ENCODE results near the gene SLC12A8.

SLC12A8 gene

DNA sequence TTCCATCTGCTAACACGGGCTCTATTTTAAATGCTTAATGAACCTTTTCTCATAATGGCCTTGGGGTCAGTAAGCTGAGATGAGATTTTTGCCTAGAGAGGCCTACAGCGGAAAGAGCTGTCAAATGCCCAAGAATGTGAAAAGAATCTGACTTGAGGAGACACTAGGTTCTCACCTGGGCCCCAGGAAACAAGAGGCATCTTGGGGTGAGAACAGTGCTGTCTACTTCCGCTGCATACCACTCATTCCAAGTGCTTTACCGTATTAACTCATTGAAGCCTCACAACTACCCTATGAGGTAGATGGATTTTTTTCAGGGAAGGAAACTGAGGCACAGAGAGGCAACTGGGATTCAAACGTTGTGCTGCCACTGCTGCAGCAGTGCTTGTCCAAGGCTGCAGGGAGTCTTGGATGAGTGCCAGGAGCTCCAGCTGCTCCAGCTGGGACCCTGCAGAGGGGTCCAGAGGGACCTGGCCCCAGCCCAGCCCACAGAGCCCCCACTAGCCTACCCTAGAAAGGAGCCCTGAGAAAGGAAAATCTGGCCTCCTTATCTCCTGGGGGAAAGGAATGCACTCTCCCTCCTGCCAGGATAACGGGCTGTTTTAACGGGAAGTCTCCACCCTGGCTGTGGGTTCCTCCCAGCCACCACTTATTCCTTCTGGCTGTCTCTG, 68.4 kb downstream of the SLC12A8 start:
- peak overlapping the region; percentile 71 to 88 for H3K4ac ChIP-seq (ENCODE audit: low read depth in 1 of 2, low read length in 2 of 2)
- H3K14ac ChIP-seq (ENCODE audit: low read length in 2 of 2), result no peak overlapping the region
- H3K9ac ChIP-seq (ENCODE audit: low read length), result no peak overlapping the region
- 28% methylated on average over 5 of the region's 7 CpGs for WGBS
- H2BK15ac ChIP-seq (ENCODE audit: low read depth, poor library complexity, severe bottlenecking), result peak overlapping the region; percentile 73
- peaks cover 1% of the 10 kb centered on the region for H3K79me1 ChIP-seq (replicated peaks; ENCODE audit: low read length, poor library complexity, severe bottlenecking)
- no peak overlapping the region for H3K23ac ChIP-seq (ENCODE audit: low read length in 2 of 2)
- peak overlapping the region in 1 of 2 experiments; percentile 69 for H2BK12ac ChIP-seq (ENCODE audit: low read length in 2 of 2)
- peak overlapping the region; percentile 61 to 95 for H3K18ac ChIP-seq (ENCODE audit: low read depth in 1 of 2, low read length in 2 of 2)
- H3K27ac ChIP-seq (ENCODE audit: low read length, poor library complexity, severe bottlenecking), result peak overlapping the region; percentile 84
- H2BK120ac ChIP-seq (ENCODE audit: low read depth, low read length), result peak overlapping the region; percentile 83
- peak; percentile 38 for DNase-seq
- H3K9me3 ChIP-seq (ENCODE audit: control insufficient read depth, low read length), result no peaks in the 10 kb centered on the region
- no peaks in the 10 kb centered on the region for H3K36me3 ChIP-seq (ENCODE audit: control insufficient read depth in 1 of 2, insufficient read depth in 2 of 2, low read depth in 1 of 2, low read length in 2 of 2)
- no peaks in the 10 kb centered on the region for H3K27me3 ChIP-seq (ENCODE audit: control insufficient read depth in 1 of 2, insufficient read depth in 1 of 2, low read length in 2 of 2)
- no peak overlapping the region for H2AFZ ChIP-seq (ENCODE audit: low read depth, low read length)
- H3K4me2 ChIP-seq (ENCODE audit: low read length, poor library complexity, severe bottlenecking), result no peak overlapping the region
- no peak overlapping the region for H3K4me3 ChIP-seq (ENCODE audit: insufficient read depth in 1 of 2, low read depth in 1 of 2, low read length in 2 of 2)
- peaks cover 60% of the 10 kb centered on the region for H3K4me1 ChIP-seq (ENCODE audit: control insufficient read depth, insufficient read depth, low read depth, low read length)
- H2BK5ac ChIP-seq (ENCODE audit: low read depth, low read length, poor library complexity, severe bottlenecking), result peak overlapping the region; percentile 66
- peak overlapping the region; percentile 70 for H4K8ac ChIP-seq (ENCODE audit: low read length)
- H2AK5ac ChIP-seq (ENCODE audit: low read length, severe bottlenecking), result peak overlapping the region; percentile 69
- H4K91ac ChIP-seq (ENCODE audit: low read length), result peak overlapping the region; percentile 5

DNA sequence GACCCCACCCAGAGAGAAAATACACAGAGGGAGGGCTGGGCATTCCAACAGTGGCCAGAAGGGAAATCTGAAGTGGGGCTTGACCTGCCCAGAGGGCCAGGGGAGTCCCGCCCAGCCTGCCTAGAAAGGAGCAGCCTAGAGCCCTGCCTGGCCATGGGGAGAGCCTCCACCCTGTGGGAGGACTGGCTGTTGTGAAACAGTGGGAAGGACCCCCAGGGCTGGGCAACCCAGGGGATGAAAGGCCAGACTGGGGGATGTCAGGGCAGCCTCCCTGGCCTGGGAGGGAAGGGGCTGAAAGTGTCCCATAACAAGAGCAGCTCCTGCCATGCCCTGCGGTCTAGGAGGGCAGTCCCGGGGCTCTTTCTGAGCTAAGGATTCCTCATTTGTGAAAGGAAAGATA, 69.0 kb downstream of the SLC12A8 start:
- Histone ChIP-seq H3K4me3 (ENCODE audit: insufficient read depth in 1 of 2, low read depth in 1 of 2, low read length in 2 of 2) (no peak overlapping the region), H4K91ac (ENCODE audit: low read length) (peak overlapping the region; percentile 48), H3K9ac (ENCODE audit: low read length) (no peak overlapping the region), H3K14ac (ENCODE audit: low read length in 2 of 2) (peak overlapping the region in 1 of 2 experiments; percentile 31), H3K4me1 (ENCODE audit: control insufficient read depth, insufficient read depth, low read depth, low read length) (peaks cover 54% of the 10 kb centered on the region), H4K8ac (ENCODE audit: low read length) (peak overlapping the region; percentile 1), H2BK12ac (ENCODE audit: low read length in 2 of 2) (peak overlapping the region; percentile 15 to 93), H3K9me3 (ENCODE audit: control insufficient read depth, low read length) (no peaks in the 10 kb centered on the region), H3K36me3 (ENCODE audit: control insufficient read depth in 1 of 2, insufficient read depth in 2 of 2, low read depth in 1 of 2, low read length in 2 of 2) (no peaks in the 10 kb centered on the region), H2BK5ac (ENCODE audit: low read depth, low read length, poor library complexity, severe bottlenecking) (no peak overlapping the region), H3K18ac (ENCODE audit: low read depth in 1 of 2, low read length in 2 of 2) (peak overlapping the region; percentile 75 to 95), H2AK5ac (ENCODE audit: low read length, severe bottlenecking) (peak overlapping the region; percentile 10), H2AFZ (ENCODE audit: low read depth, low read length) (no peak overlapping the region), H3K4me2 (ENCODE audit: low read length, poor library complexity, severe bottlenecking) (no peak overlapping the region), H3K23ac (ENCODE audit: low read length in 2 of 2) (no peak overlapping the region), H2BK120ac (ENCODE audit: low read depth, low read length) (peak overlapping the region; percentile 11), H3K79me1 (replicated peaks; ENCODE audit: low read length, poor library complexity, severe bottlenecking) (peaks cover 1% of the 10 kb centered on the region), H3K27me3 (ENCODE audit: control insufficient read depth in 1 of 2, insufficient read depth in 1 of 2, low read length in 2 of 2) (no peaks in the 10 kb centered on the region), H2BK15ac (ENCODE audit: low read depth, poor library complexity, severe bottlenecking) (peak overlapping the region; percentile 31), H3K27ac (ENCODE audit: low read length, poor library complexity, severe bottlenecking) (peak overlapping the region; percentile 84), H3K4ac (ENCODE audit: low read depth in 1 of 2, low read length in 2 of 2) (peak overlapping the region in 1 of 2 experiments; percentile 45)
- WGBS, result 85% methylated on average over 3 of the region's 3 CpGs
- no peak for DNase-seq

DNA sequence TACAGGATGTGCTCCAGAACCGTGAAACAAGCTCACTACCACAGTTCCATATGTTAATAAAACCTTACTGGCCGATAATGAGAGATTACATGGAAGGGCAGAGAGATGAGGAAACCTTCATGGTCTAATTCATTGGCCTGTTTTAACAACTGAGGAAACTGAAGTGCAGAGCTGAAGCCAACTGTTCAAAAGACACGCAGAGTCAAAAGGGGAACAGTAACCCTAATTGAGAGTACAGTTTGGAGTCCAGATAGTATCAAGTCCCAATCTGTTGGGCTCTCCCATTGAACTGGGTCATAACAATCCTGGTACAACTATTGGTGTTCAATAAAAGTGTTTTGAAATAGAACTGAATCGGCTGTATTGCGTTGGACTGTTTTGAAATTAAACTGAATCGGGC, 69.6 kb downstream of the SLC12A8 start:
- no peak overlapping the region for H3K9ac ChIP-seq (ENCODE audit: low read length)
- no peak overlapping the region for H2BK15ac ChIP-seq (ENCODE audit: low read depth, poor library complexity, severe bottlenecking)
- peak overlapping the region; percentile 37 for H2AK5ac ChIP-seq (ENCODE audit: low read length, severe bottlenecking)
- peaks cover 1% of the 10 kb centered on the region for H3K79me1 ChIP-seq (replicated peaks; ENCODE audit: low read length, poor library complexity, severe bottlenecking)
- peak overlapping the region in 1 of 2 experiments; percentile 34 for H3K18ac ChIP-seq (ENCODE audit: low read depth in 1 of 2, low read length in 2 of 2)
- H3K4me3 ChIP-seq (ENCODE audit: insufficient read depth in 1 of 2, low read depth in 1 of 2, low read length in 2 of 2), result no peak overlapping the region
- H4K91ac ChIP-seq (ENCODE audit: low read length), result no peak overlapping the region
- no peak overlapping the region for H3K23ac ChIP-seq (ENCODE audit: low read length in 2 of 2)
- no peak overlapping the region for H2BK120ac ChIP-seq (ENCODE audit: low read depth, low read length)
- peaks cover 49% of the 10 kb centered on the region for H3K4me1 ChIP-seq (ENCODE audit: control insufficient read depth, insufficient read depth, low read depth, low read length)
- H2AFZ ChIP-seq (ENCODE audit: low read depth, low read length), result no peak overlapping the region
- H3K4ac ChIP-seq (ENCODE audit: low read depth in 1 of 2, low read length in 2 of 2), result no peak overlapping the region
- H3K27ac ChIP-seq (ENCODE audit: low read length, poor library complexity, severe bottlenecking), result no peak overlapping the region
- WGBS, result 98% methylated on average over 5 of the region's 6 CpGs
- H3K27me3 ChIP-seq (ENCODE audit: control insufficient read depth in 1 of 2, insufficient read depth in 1 of 2, low read length in 2 of 2), result no peaks in the 10 kb centered on the region
- H2BK5ac ChIP-seq (ENCODE audit: low read depth, low read length, poor library complexity, severe bottlenecking), result no peak overlapping the region
- H3K4me2 ChIP-seq (ENCODE audit: low read length, poor library complexity, severe bottlenecking), result no peak overlapping the region
- H3K14ac ChIP-seq (ENCODE audit: low read length in 2 of 2), result no peak overlapping the region
- no peaks in the 10 kb centered on the region for H3K36me3 ChIP-seq (ENCODE audit: control insufficient read depth in 1 of 2, insufficient read depth in 2 of 2, low read depth in 1 of 2, low read length in 2 of 2)
- DNase-seq, result no peak
- H2BK12ac ChIP-seq (ENCODE audit: low read length in 2 of 2), result no peak overlapping the region
- no peaks in the 10 kb centered on the region for H3K9me3 ChIP-seq (ENCODE audit: control insufficient read depth, low read length)
- no peak overlapping the region for H4K8ac ChIP-seq (ENCODE audit: low read length)

DNA sequence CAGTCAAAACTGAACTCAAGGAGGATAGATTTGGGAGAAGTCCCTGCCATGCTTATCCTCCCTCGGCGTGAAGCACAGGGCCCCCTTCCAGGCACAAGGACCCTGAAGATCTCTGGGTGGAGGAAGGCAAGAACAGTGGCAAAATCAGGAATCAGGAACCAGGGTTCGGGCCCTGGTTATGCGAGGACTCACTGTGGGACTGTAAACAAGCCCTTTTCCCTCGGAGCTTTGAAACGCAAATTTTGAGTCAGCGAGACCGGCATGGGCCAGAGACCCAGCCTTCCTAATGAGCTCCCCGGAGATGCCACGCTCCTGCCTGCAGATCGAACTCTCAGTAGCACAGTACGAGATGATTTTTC, 70.1 kb downstream of the SLC12A8 start:
- Histone ChIP-seq H2BK120ac (ENCODE audit: low read depth, low read length) (peak overlapping the region; percentile 96), H4K8ac (ENCODE audit: low read length) (no peak overlapping the region), H4K91ac (ENCODE audit: low read length) (no peak overlapping the region), H2AFZ (ENCODE audit: low read depth, low read length) (no peak overlapping the region), H2BK15ac (ENCODE audit: low read depth, poor library complexity, severe bottlenecking) (no peak overlapping the region), H3K4me2 (ENCODE audit: low read length, poor library complexity, severe bottlenecking) (no peak overlapping the region), H3K4ac (ENCODE audit: low read depth in 1 of 2, low read length in 2 of 2) (peak overlapping the region in 1 of 2 experiments; percentile 0), H3K4me3 (ENCODE audit: insufficient read depth in 1 of 2, low read depth in 1 of 2, low read length in 2 of 2) (no peak overlapping the region), H2AK5ac (ENCODE audit: low read length, severe bottlenecking) (peak overlapping the region; percentile 21), H3K27me3 (ENCODE audit: control insufficient read depth in 1 of 2, insufficient read depth in 1 of 2, low read length in 2 of 2) (no peaks in the 10 kb centered on the region), H3K4me1 (ENCODE audit: control insufficient read depth, insufficient read depth, low read depth, low read length) (peaks cover 51% of the 10 kb centered on the region), H3K14ac (ENCODE audit: low read length in 2 of 2) (no peak overlapping the region), H2BK5ac (ENCODE audit: low read depth, low read length, poor library complexity, severe bottlenecking) (no peak overlapping the region), H3K36me3 (ENCODE audit: control insufficient read depth in 1 of 2, insufficient read depth in 2 of 2, low read depth in 1 of 2, low read length in 2 of 2) (no peaks in the 10 kb centered on the region), H3K9me3 (ENCODE audit: control insufficient read depth, low read length) (no peaks in the 10 kb centered on the region), H3K27ac (ENCODE audit: low read length, poor library complexity, severe bottlenecking) (no peak overlapping the region), H2BK12ac (ENCODE audit: low read length in 2 of 2) (peak overlapping the region; percentile 42 to 95), H3K79me1 (replicated peaks; ENCODE audit: low read length, poor library complexity, severe bottlenecking) (peaks cover 1% of the 10 kb centered on the region), H3K18ac (ENCODE audit: low read depth in 1 of 2, low read length in 2 of 2) (peak overlapping the region; percentile 93 to 94), H3K9ac (ENCODE audit: low read length) (no peak overlapping the region), H3K23ac (ENCODE audit: low read length in 2 of 2) (no peak overlapping the region)
- no peak for DNase-seq
- 84% methylated on average over 12 of the region's 12 CpGs for WGBS

All from mesenchymal stem cell (in vitro differentiated cells and primary cell).